GM12878 (cell line): Measurements from ENCODE around the gene TACC3. TPM values are rescaled to one million over a fixed set of nuclear protein-coding genes. Genes with fewer than 3 reads are reported as not detected.

ENCODE experiments used
- ATAC-seq: fragments of 200-7000 bp; cut with Tn5 transposase; 3 replicates; pipeline ENCODE4 v1.9.1; 2020; ENCODE audit warnings: mild to moderate bottlenecking, moderate library complexity
- BruUV-seq: library from RNA; stranded (reverse); fragments of 400-500 nt; replicated peaks from 2 replicates; lab custom pipeline; 2021; lab: Mats Ljungman, UMichigan
- CTCF ChIA-PET: fragments of 300-600 bp; sonication (Branson Sonifier 250); formaldehyde crosslinking; extraction: SDS; loops from one replicate; lab custom pipeline; 2021; ENCODE audit warnings: inconsistent platforms; lab: Yijun Ruan, JAX
- POLR2A ChIA-PET: fragments of 350-600 bp; formaldehyde crosslinking; extraction: SDS; loops from one replicate; lab custom pipeline; 2021; ENCODE audit warnings: inconsistent platforms; lab: Charles Lee
- RAD21 ChIA-PET: fragments of 300-600 bp; sonication (Branson Sonifier 250); formaldehyde crosslinking; loops from one replicate; lab custom pipeline; 2023; ENCODE audit warnings: antibody characterized with exemption; ENCODE audit not compliant: unreplicated experiment; lab: Charles Lee
- SMC1A ChIA-PET: fragments of 300-600 bp; sonication (Branson Sonifier 250); formaldehyde crosslinking; loops from one replicate; lab custom pipeline; 2023; ENCODE audit not compliant: unreplicated experiment, uncharacterized antibody; lab: Charles Lee
- DNase-seq: peaks from one replicate; pipeline ENCODE4 v3.0.0-alpha.2; 2011; ENCODE audit warnings: low read depth, low spot score
- FAIRE-seq: peaks from 3 replicates; lab custom pipeline; 2011; peaks lifted over from hg19 to GRCh38; lab: Jason Lieb, UNC
- H2AFZ ChIP-seq: 2 replicates; pipeline ENCODE4 v1.6.0; 2011; ENCODE audit warnings: low read depth, low read length, control low read depth; ENCODE audit not compliant: control insufficient read depth
- H3K27ac ChIP-seq: 2 replicates; pipeline ENCODE4 v1.5.1; 2011; ENCODE audit warnings: control low read depth; ENCODE audit not compliant: control insufficient read depth, insufficient read depth
- H3K27me3 ChIP-seq, 2 experiments: replicated peaks in 1 of 2; 2 replicates each; pipeline versions ENCODE4 v1.6.0 to v1.6.1; 2011; ENCODE audit warnings: low read length in 1 of 2; ENCODE audit not compliant: control insufficient read depth in 2 of 2, insufficient read depth in 2 of 2
- H3K36me3 ChIP-seq, 2 experiments: 2 replicates each; pipeline ENCODE4 v1.5.1; 2011; ENCODE audit warnings: low read length in 1 of 2; ENCODE audit not compliant: control insufficient read depth in 2 of 2, insufficient read depth in 2 of 2
- H3K4me1 ChIP-seq: 2 replicates; pipeline ENCODE4 v1.6.1; 2011; ENCODE audit warnings: mild to moderate bottlenecking, low read length, moderate library complexity, mixed read lengths; ENCODE audit not compliant: control insufficient read depth, insufficient read depth
- H3K4me2 ChIP-seq: 2 replicates; pipeline ENCODE4 v1.6.0; 2011; ENCODE audit warnings: control low read depth; ENCODE audit not compliant: control insufficient read depth, insufficient read depth
- H3K4me3 ChIP-seq: fragments of 200-600 bp; sonication (generic); 2 replicates; pipeline ENCODE4 v1.5.1; 2016
- H3K79me2 ChIP-seq: 2 replicates; pipeline ENCODE4 v1.6.0; 2011; ENCODE audit warnings: low read length; ENCODE audit not compliant: control insufficient read depth, insufficient read depth
- H3K9ac ChIP-seq: 2 replicates; pipeline ENCODE4 v1.8.0; 2011; ENCODE audit warnings: low read length, control low read depth, mixed read lengths; ENCODE audit not compliant: control insufficient read depth, insufficient read depth
- H3K9me3 ChIP-seq: replicated peaks from 3 replicates; pipeline ENCODE4 v1.5.1; 2011; ENCODE audit warnings: mild to moderate bottlenecking, low read length; ENCODE audit not compliant: control insufficient read depth, insufficient read depth
- H4K20me1 ChIP-seq: 2 replicates; pipeline ENCODE4 v1.6.0; 2011; ENCODE audit not compliant: control insufficient read depth, insufficient read depth
- CBX5 ChIP-seq: sonication (generic); IDR thresholded peaks from 2 replicates; pipeline ENCODE4 v1.6.1; 2016; ENCODE audit warnings: low read depth, moderate library complexity, mild to moderate bottlenecking, inconsistent platforms
- EP300 ChIP-seq, 2 experiments: fragments of 150-350 bp in 1 of 2; IDR thresholded peaks; 2 replicates each; pipeline ENCODE4 v1.6.1; 2011 to 2012; ENCODE audit warnings: low read depth in 2 of 2, low read length in 2 of 2, borderline replicate concordance in 1 of 2, improper control_type of control experiment in 1 of 2, inconsistent platforms in 1 of 2; ENCODE audit not compliant: control insufficient read depth in 1 of 2
- MTA3 ChIP-seq: IDR thresholded peaks from 2 replicates; pipeline ENCODE4 v1.6.1; 2012; ENCODE audit warnings: low read length, inconsistent platforms, borderline replicate concordance
- NR2F1 ChIP-seq: fragments of 450-650 bp; conservative IDR thresholded peaks from 2 replicates; pipeline ENCODE4 v1.6.1; 2017; ENCODE audit warnings: mild to moderate bottlenecking
- PAX5 ChIP-seq: IDR thresholded peaks from 2 replicates; pipeline ENCODE4 v1.6.1; 2011; ENCODE audit warnings: low read depth, low read length, borderline replicate concordance
- PAX8 ChIP-seq: fragments of 450-650 bp; IDR thresholded peaks from 2 replicates; pipeline ENCODE4 v1.6.1; 2017; ENCODE audit warnings: mild to moderate bottlenecking, moderate library complexity
- POLR2AphosphoS2 ChIP-seq: IDR thresholded peaks from 2 replicates; pipeline ENCODE4 v1.6.1; 2011; ENCODE audit warnings: low read depth, mild to moderate bottlenecking, low read length, improper control_type of control experiment, moderate library complexity
- POLR2AphosphoS5 ChIP-seq: IDR thresholded peaks from 2 replicates; pipeline ENCODE4 v1.6.1; 2011; ENCODE audit warnings: mild to moderate bottlenecking, low read length, inconsistent platforms
- SIX5 ChIP-seq: IDR thresholded peaks from 2 replicates; pipeline ENCODE4 v1.6.1; 2011; ENCODE audit warnings: mild to moderate bottlenecking, low read depth, low read length, moderate library complexity; ENCODE audit not compliant: severe bottlenecking
- SMAD1 ChIP-seq: fragments of 450-650 bp; IDR thresholded peaks from 2 replicates; pipeline ENCODE4 v1.6.1; 2018; ENCODE audit warnings: mild to moderate bottlenecking, low read depth; ENCODE audit not compliant: partially characterized antibody
- SMC3 ChIP-seq: IDR thresholded peaks from 2 replicates; pipeline ENCODE4 v1.6.1; 2011; ENCODE audit warnings: low read length, improper control_type of control experiment, borderline replicate concordance
- STAT1 ChIP-seq: fragments of 450-650 bp; conservative IDR thresholded peaks from 2 replicates; pipeline ENCODE4 v1.6.1; 2014; ENCODE audit warnings: antibody characterized with exemption, mild to moderate bottlenecking
- ZBED1 ChIP-seq: IDR thresholded peaks from 2 replicates; pipeline ENCODE4 v1.6.1; 2016; ENCODE audit warnings: borderline replicate concordance
- WGBS: methylation state at CpG from one replicate; pipeline ENCODE4 v1.1.6; 2016; ENCODE audit warnings: low lambda C conversion rate; ENCODE audit not compliant: insufficient replicate concordance, insufficient coverage; ENCODE audit errors: missing lambda C conversion rate; 5-methylcytosine and 5-hydroxymethylcytosine counted together
- in situ Hi-C: fragments of 300-500 bp; cut with MboI; formaldehyde crosslinking; loops from 9 replicates; pipeline ENCODE4 v1.14.3; 2018; ENCODE audit warnings: mixed read lengths
- intact Hi-C: fragments of 100-400 bp; cut with micrococcal nuclease; formaldehyde crosslinking; loops from one replicate; pipeline ENCODE4 v1.14.2; 2022; ENCODE audit not compliant: unreplicated experiment
- polyA plus RNA-seq, 11 experiments: library from polyadenylated mRNA; depleted of rRNA in 4 of 11; unstranded in 6 of 11; stranded (reverse) in 5 of 11; fragments of >200 nt; fragmentation: Nextera tagmentation in 4 of 11; fragmentation: Illumina TruSeq in 1 of 11; extraction: Ambion mirVana in 4 of 11; extraction: Trizol in 1 of 11; gene quantifications; 1 replicate in 1 of 11; 2 replicates in 10 of 11; pipeline versions ENCODE4 v1.2.1 to v1.2.3, GENCODE V29; 2011 to 2016; ENCODE audit warnings: inconsistent platforms in 2 of 11, missing spikeins in 2 of 11, low read depth in 1 of 11
- total RNA-seq, 4 experiments: library from RNA; depleted of rRNA in 3 of 4; stranded (reverse); fragments of >200 nt in 3 of 4; fragmentation: Illumina TruSeq in 1 of 4; extraction: Trizol in 1 of 4; gene quantifications; 2 replicates each; pipeline versions ENCODE4 v1.2.1 to v1.2.3, GENCODE V29; 2013 to 2021
- TF ChIP-seq, protein P1 (sequence below): IDR thresholded peaks from 2 replicates; pipeline ENCODE4 v1.6.1; 2011; ENCODE audit warnings: borderline replicate concordance, low read depth, mild to moderate bottlenecking, moderate library complexity, low read length; ENCODE audit not compliant: insufficient read depth, poor library complexity, severe bottlenecking
- TF ChIP-seq, protein P2 (sequence below): IDR thresholded peaks from 2 replicates; pipeline ENCODE4 v1.6.1; 2012; ENCODE audit warnings: improper control_type of control experiment, low read depth, low read length; ENCODE audit not compliant: insufficient replicate concordance
- TF ChIP-seq, protein P3 (sequence below): IDR thresholded peaks from 2 replicates; pipeline ENCODE4 v1.6.1; 2012; ENCODE audit warnings: low read length, inconsistent platforms

The TACC3 gene
- total and polyA plus RNA-seq, 10 of the 15 experiments (the other 5 are each of a cell fraction or from before 2014, with no cell fraction given): 2.8 to 121 (median 73.3) TPM

DNA sequence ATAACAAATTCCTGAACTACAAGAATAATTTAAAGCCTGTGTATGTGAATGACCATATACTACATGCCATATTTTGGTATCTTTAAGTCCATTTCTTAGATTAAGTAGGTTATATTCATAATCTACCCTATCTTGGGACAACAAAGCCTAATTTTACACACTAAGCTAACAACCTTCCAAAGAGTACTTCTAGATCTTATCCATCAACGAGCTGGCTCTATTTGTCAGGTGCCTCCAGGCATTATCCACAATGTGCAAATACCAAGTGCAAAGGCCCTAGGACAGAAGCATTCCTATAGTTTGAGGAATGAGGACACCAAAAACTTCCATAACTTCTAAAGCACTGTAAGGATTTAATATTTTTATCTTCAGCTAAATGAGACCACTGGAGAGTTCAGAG, 12.7 kb upstream of the TACC3 start:
- Histone ChIP-seq H3K4me2 (peak overlapping the region; percentile 95), H3K4me1 (peaks cover 10% of the 10 kb centered on the region), H3K4me3 (peak overlapping the region; percentile 100; the same call in 1 of the 2 replicates), H3K9ac (no peak overlapping the region), H2AFZ (no peak overlapping the region), H3K9me3 (no peaks in the 10 kb centered on the region), H3K27me3 (no peaks in the 10 kb centered on the region), H3K79me2 (peaks cover 88% of the 10 kb centered on the region), H4K20me1 (no peaks in the 10 kb centered on the region; the same call in 1 of the 2 replicates), H3K27ac (no peak overlapping the region), H3K36me3 (peaks cover 2 to 22% of the 10 kb centered on the region in 2 experiments)
- TF ChIP-seq PAX8 (no peak), SMC3 (no peak), STAT1 (no peak), POLR2AphosphoS5 (no peak), ZBED1 (no peak), POLR2AphosphoS2 (no peak), NR2F1 (no peak), MTA3 (no peak), EP300 (IDR thresholded peaks at IDR 0.05; ENCODE audit: borderline replicate concordance in 1 of 2, control insufficient read depth in 1 of 2, low read depth in 2 of 2, low read length in 2 of 2) (no peak), SMAD1 (no peak), CBX5 (no peak), SIX5 (no peak), PAX5 (no peak)
- TF ChIP-seq, protein P1, sequence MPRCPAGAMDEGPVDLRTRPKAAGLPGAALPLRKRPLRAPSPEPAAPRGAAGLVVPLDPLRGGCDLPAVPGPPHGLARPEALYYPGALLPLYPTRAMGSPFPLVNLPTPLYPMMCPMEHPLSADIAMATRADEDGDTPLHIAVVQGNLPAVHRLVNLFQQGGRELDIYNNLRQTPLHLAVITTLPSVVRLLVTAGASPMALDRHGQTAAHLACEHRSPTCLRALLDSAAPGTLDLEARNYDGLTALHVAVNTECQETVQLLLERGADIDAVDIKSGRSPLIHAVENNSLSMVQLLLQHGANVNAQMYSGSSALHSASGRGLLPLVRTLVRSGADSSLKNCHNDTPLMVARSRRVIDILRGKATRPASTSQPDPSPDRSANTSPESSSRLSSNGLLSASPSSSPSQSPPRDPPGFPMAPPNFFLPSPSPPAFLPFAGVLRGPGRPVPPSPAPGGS: no peak
- TF ChIP-seq, protein P2, sequence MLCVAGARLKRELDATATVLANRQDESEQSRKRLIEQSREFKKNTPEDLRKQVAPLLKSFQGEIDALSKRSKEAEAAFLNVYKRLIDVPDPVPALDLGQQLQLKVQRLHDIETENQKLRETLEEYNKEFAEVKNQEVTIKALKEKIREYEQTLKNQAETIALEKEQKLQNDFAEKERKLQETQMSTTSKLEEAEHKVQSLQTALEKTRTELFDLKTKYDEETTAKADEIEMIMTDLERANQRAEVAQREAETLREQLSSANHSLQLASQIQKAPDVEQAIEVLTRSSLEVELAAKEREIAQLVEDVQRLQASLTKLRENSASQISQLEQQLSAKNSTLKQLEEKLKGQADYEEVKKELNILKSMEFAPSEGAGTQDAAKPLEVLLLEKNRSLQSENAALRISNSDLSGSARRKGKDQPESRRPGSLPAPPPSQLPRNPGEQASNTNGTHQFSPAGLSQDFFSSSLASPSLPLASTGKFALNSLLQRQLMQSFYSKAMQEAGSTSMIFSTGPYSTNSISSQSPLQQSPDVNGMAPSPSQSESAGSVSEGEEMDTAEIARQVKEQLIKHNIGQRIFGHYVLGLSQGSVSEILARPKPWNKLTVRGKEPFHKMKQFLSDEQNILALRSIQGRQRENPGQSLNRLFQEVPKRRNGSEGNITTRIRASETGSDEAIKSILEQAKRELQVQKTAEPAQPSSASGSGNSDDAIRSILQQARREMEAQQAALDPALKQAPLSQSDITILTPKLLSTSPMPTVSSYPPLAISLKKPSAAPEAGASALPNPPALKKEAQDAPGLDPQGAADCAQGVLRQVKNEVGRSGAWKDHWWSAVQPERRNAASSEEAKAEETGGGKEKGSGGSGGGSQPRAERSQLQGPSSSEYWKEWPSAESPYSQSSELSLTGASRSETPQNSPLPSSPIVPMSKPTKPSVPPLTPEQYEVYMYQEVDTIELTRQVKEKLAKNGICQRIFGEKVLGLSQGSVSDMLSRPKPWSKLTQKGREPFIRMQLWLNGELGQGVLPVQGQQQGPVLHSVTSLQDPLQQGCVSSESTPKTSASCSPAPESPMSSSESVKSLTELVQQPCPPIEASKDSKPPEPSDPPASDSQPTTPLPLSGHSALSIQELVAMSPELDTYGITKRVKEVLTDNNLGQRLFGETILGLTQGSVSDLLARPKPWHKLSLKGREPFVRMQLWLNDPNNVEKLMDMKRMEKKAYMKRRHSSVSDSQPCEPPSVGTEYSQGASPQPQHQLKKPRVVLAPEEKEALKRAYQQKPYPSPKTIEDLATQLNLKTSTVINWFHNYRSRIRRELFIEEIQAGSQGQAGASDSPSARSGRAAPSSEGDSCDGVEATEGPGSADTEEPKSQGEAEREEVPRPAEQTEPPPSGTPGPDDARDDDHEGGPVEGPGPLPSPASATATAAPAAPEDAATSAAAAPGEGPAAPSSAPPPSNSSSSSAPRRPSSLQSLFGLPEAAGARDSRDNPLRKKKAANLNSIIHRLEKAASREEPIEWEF: no peak
- TF ChIP-seq, protein P3, sequence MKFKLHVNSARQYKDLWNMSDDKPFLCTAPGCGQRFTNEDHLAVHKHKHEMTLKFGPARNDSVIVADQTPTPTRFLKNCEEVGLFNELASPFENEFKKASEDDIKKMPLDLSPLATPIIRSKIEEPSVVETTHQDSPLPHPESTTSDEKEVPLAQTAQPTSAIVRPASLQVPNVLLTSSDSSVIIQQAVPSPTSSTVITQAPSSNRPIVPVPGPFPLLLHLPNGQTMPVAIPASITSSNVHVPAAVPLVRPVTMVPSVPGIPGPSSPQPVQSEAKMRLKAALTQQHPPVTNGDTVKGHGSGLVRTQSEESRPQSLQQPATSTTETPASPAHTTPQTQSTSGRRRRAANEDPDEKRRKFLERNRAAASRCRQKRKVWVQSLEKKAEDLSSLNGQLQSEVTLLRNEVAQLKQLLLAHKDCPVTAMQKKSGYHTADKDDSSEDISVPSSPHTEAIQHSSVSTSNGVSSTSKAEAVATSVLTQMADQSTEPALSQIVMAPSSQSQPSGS: no peak
- CTCF ChIA-PET: interaction anchor here (0.5 to 16.2 kb wide), 6 partner anchors 10 to 1020 kb away, joined by 3 to 258 read pairs (median 9); no protein-coding TSS in a partner anchor
- BruUV-seq: no TSS peak
- ATAC-seq: no peak
- RAD21 ChIA-PET: interaction anchor here (1.2 to 3.2 kb wide), 5 partner anchors 9 to 19 kb away, joined by 3 to 23 read pairs (median 5); no protein-coding TSS in a partner anchor
- in situ Hi-C loops (no loop called here), intact Hi-C loops (no loop called here)
- 50% methylated on average over 1 of the region's 1 CpG for WGBS
- no peak for DNase-seq
- POLR2A ChIA-PET: interaction anchor here (1.0 to 3.0 kb wide), 5 partner anchors 9 to 19 kb away, joined by 3 to 30 read pairs (median 7); partner anchors contain the start of gene TMEM129
- FAIRE-seq: no peak
- SMC1A ChIA-PET: interaction anchor here (0.7 to 4.9 kb wide), 4 partner anchors 9 to 16 kb away, joined by 3 to 34 read pairs (median 18); partner anchors contain the start of genes TACC3 and TMEM129
